PC-9 (cell line): ENCODE measurements around the gene EIF4A3. TPM values are rescaled to one million over a fixed set of nuclear protein-coding genes. Genes with fewer than 3 reads are reported as not detected.

Source experiments
- BruUV-seq: library from RNA; stranded (reverse); fragments of 400-500 nt; replicated peaks from 2 replicates; lab custom pipeline; 2021; lab: Mats Ljungman, UMichigan
- CTCF ChIA-PET: fragments of 300-600 bp; sonication (Branson Sonifier 250); formaldehyde crosslinking; loops from one replicate; lab custom pipeline; 2022; ENCODE audit warnings: antibody characterized with exemption; lab: Charles Lee
- POLR2A ChIA-PET: fragments of 300-600 bp; sonication (Branson Sonifier 250); formaldehyde crosslinking; loops from one replicate; lab custom pipeline; 2022; ENCODE audit warnings: antibody characterized with exemption; ENCODE audit not compliant: unreplicated experiment; lab: Charles Lee
- DNase-seq, 2 experiments: peaks; one replicate each; pipeline versions ENCODE4 v3.0.0 to v3.0.0-alpha.2; 2015 to 2022; ENCODE audit warnings: mixed read lengths in 1 of 2
- H2AFZ ChIP-seq: fragments of 200-600 bp; sonication (generic); 2 replicates; pipeline ENCODE4 v1.8.1; 2017; ENCODE audit warnings: antibody characterized with exemption
- H3F3A ChIP-seq: fragments of 200-600 bp; sonication (generic); 2 replicates; pipeline ENCODE4 v1.8.1; 2017; ENCODE audit warnings: antibody characterized with exemption, mild to moderate bottlenecking, low read depth; ENCODE audit not compliant: insufficient read depth
- H3K27ac ChIP-seq: fragments of 200-600 bp; sonication (generic); 2 replicates; pipeline ENCODE4 v1.6.1; 2016; ENCODE audit warnings: mixed run types
- H3K27me3 ChIP-seq: fragments of 200-600 bp; sonication (generic); 2 replicates; pipeline ENCODE4 v1.6.1; 2016; ENCODE audit warnings: low read depth, mixed run types; ENCODE audit not compliant: insufficient read depth
- H3K36me3 ChIP-seq: fragments of 200-600 bp; sonication (generic); 2 replicates; pipeline ENCODE4 v1.6.1; 2016; ENCODE audit warnings: low read depth, mixed run types
- H3K4me1 ChIP-seq: fragments of 200-600 bp; sonication (generic); replicated peaks from 2 replicates; pipeline ENCODE4 v1.6.1; 2016; ENCODE audit warnings: mixed run types; ENCODE audit not compliant: insufficient read depth
- H3K4me2 ChIP-seq: fragments of 200-600 bp; sonication (generic); 2 replicates; pipeline ENCODE4 v1.6.1; 2017; ENCODE audit warnings: mixed run types
- H3K4me3 ChIP-seq: fragments of 200-600 bp; sonication (generic); 2 replicates; pipeline ENCODE4 v1.6.1; 2016; ENCODE audit warnings: mixed run types
- H3K79me2 ChIP-seq: fragments of 200-600 bp; sonication (generic); 2 replicates; pipeline ENCODE4 v1.6.1; 2017; ENCODE audit warnings: low read depth, mixed run types
- H3K9me2 ChIP-seq: fragments of 200-600 bp; sonication (generic); 2 replicates; pipeline ENCODE4 v1.8.1; 2017; ENCODE audit warnings: mild to moderate bottlenecking; ENCODE audit not compliant: insufficient read depth
- H3K9me3 ChIP-seq: fragments of 200-600 bp; sonication (generic); 2 replicates; pipeline ENCODE4 v1.8.1; 2016; ENCODE audit warnings: low read depth; ENCODE audit not compliant: insufficient read depth
- H4K20me1 ChIP-seq: fragments of 200-600 bp; sonication (generic); 2 replicates; pipeline ENCODE4 v1.8.1; 2017; ENCODE audit not compliant: insufficient read depth
- EZH2 ChIP-seq: fragments of 200-600 bp; sonication (generic); IDR thresholded peaks from 2 replicates; pipeline ENCODE4 v1.8.0; 2017; ENCODE audit warnings: antibody characterized with exemption, low read depth
- intact Hi-C: fragments of 100-400 bp; cut with micrococcal nuclease; formaldehyde crosslinking; loops from one replicate; pipeline ENCODE4 v1.10.0; 2022; ENCODE audit not compliant: unreplicated experiment
- total RNA-seq: library from RNA; stranded (reverse); gene quantifications from 2 replicates; pipeline ENCODE4 v1.2.3, GENCODE V29; 2021
- TF ChIP-seq, protein P1 (sequence below): fragments of 200-600 bp; sonication (generic); conservative IDR thresholded peaks from 2 replicates; pipeline ENCODE4 v1.6.1; 2017; ENCODE audit warnings: mixed run types, antibody characterized with exemption, mild to moderate bottlenecking, moderate library complexity

The EIF4A3 gene
- total RNA-seq, 1 experiment from 2014 or later = 114 TPM

- BruUV-seq = no TSS peak
Observed at GRCh38 chr17:80115159-80115558, 31.8 kb downstream of the EIF4A3 start.

DNA sequence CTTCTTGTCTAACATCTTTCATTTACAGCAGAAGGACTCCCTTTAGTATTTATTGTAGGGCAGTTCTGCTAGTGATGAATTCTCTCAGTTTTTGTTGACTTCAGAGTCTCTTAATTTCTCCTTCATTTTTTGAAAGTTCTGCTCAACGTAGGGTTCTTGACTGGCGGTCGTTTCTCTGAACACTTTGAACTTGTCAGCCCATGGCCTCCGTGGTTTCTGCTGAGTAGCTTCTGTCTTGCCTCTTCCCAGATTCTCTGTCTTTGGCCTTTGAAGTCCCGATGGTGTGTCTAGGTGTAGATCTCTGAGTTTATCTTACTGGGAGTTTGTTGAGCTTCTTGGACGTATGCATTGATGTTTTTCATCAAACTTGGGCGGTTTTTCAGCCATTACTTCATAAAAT is 32.2 kb downstream of the EIF4A3 start:
- POLR2A ChIA-PET = no interaction called here

More at GRCh38 chr17:80115159-80115558, 31.8 kb downstream of the EIF4A3 start:
- Histone ChIP-seq H3F3A (no peaks in the 10 kb centered on the region), H3K79me2 (no peaks in the 10 kb centered on the region), H3K9me3 (no peaks in the 10 kb centered on the region), H3K4me2 (no peak overlapping the region), H2AFZ (no peak overlapping the region), H3K4me1 (no peaks in the 10 kb centered on the region), H3K27me3 (no peaks in the 10 kb centered on the region), H3K4me3 (no peak overlapping the region), H3K36me3 (no peaks in the 10 kb centered on the region), H3K9me2 (no peaks in the 10 kb centered on the region), H3K27ac (no peak overlapping the region), H4K20me1 (no peaks in the 10 kb centered on the region)
- intact Hi-C loops = no loop called here
- TF ChIP-seq, protein P1, sequence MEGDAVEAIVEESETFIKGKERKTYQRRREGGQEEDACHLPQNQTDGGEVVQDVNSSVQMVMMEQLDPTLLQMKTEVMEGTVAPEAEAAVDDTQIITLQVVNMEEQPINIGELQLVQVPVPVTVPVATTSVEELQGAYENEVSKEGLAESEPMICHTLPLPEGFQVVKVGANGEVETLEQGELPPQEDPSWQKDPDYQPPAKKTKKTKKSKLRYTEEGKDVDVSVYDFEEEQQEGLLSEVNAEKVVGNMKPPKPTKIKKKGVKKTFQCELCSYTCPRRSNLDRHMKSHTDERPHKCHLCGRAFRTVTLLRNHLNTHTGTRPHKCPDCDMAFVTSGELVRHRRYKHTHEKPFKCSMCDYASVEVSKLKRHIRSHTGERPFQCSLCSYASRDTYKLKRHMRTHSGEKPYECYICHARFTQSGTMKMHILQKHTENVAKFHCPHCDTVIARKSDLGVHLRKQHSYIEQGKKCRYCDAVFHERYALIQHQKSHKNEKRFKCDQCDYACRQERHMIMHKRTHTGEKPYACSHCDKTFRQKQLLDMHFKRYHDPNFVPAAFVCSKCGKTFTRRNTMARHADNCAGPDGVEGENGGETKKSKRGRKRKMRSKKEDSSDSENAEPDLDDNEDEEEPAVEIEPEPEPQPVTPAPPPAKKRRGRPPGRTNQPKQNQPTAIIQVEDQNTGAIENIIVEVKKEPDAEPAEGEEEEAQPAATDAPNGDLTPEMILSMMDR = no peak
- no peak for TF ChIP-seq EZH2
- DNase-seq = no peak
- ChIA-PET CTCF (no interaction called here), POLR2A (no interaction called here)

GRCh38 chr17:80113033-80113484 is 33.9 kb downstream of the EIF4A3 start:
- H3K9me3 ChIP-seq = no peaks in the 10 kb centered on the region
- no peaks in the 10 kb centered on the region for H3K36me3 ChIP-seq
- H3F3A ChIP-seq = no peaks in the 10 kb centered on the region
- no peak overlapping the region for H3K4me2 ChIP-seq
- no peak overlapping the region for H3K27ac ChIP-seq
- no peaks in the 10 kb centered on the region for H3K27me3 ChIP-seq
- ChIA-PET POLR2A (no interaction called here), CTCF (no interaction called here)
- no peaks in the 10 kb centered on the region for H3K79me2 ChIP-seq
- no peak overlapping the region for H3K4me3 ChIP-seq
- H3K9me2 ChIP-seq = no peaks in the 10 kb centered on the region
- H3K4me1 ChIP-seq = no peaks in the 10 kb centered on the region
- BruUV-seq = no TSS peak
- no peak for DNase-seq
- intact Hi-C loops = no loop called here
- no peak for TF ChIP-seq EZH2
- TF ChIP-seq, protein P1 = no peak
- H4K20me1 ChIP-seq = no peaks in the 10 kb centered on the region
- no peak overlapping the region for H2AFZ ChIP-seq

More for the DNA sequence above, 32.2 kb downstream of the EIF4A3 start:
- DNase-seq = no peak
- Histone ChIP-seq H3K36me3 (no peaks in the 10 kb centered on the region), H3K27me3 (no peaks in the 10 kb centered on the region), H3K9me2 (no peaks in the 10 kb centered on the region), H4K20me1 (no peaks in the 10 kb centered on the region), H3K4me1 (no peaks in the 10 kb centered on the region), H3K79me2 (no peaks in the 10 kb centered on the region), H3F3A (no peaks in the 10 kb centered on the region), H3K27ac (no peak overlapping the region), H2AFZ (no peak overlapping the region), H3K4me2 (no peak overlapping the region), H3K9me3 (no peaks in the 10 kb centered on the region), H3K4me3 (no peak overlapping the region)
- intact Hi-C loops = no loop called here
- TF ChIP-seq EZH2 = no peak
- TF ChIP-seq, protein P1 = no peak
- no TSS peak for BruUV-seq
- CTCF ChIA-PET = no interaction called here
